GM12878 (cell line): Measurements from ENCODE around the gene EEFSEC.

Source experiments
- BHLHE40 ChIP-seq, 2 experiments: fragments of 450-650 bp in 1 of 2; IDR thresholded peaks; 2 replicates each; pipeline ENCODE4 v1.6.1; 2011 to 2017; ENCODE audit warnings: low read depth in 2 of 2, borderline replicate concordance in 1 of 2, improper control_type of control experiment in 1 of 2, low read length in 1 of 2, mild to moderate bottlenecking in 1 of 2
- EP300 ChIP-seq, 2 experiments: fragments of 150-350 bp in 1 of 2; IDR thresholded peaks; 2 replicates each; pipeline ENCODE4 v1.6.1; 2011 to 2012; ENCODE audit warnings: low read depth in 2 of 2, low read length in 2 of 2, borderline replicate concordance in 1 of 2, improper control_type of control experiment in 1 of 2, inconsistent platforms in 1 of 2; ENCODE audit not compliant: control insufficient read depth in 1 of 2
- NFIC ChIP-seq: IDR thresholded peaks from 2 replicates; pipeline ENCODE4 v1.6.1; 2012; ENCODE audit warnings: low read depth, mild to moderate bottlenecking, inconsistent platforms, low read length, moderate library complexity
- SMC3 ChIP-seq: IDR thresholded peaks from 2 replicates; pipeline ENCODE4 v1.6.1; 2011; ENCODE audit warnings: low read length, improper control_type of control experiment, borderline replicate concordance
- ZSCAN29 ChIP-seq: fragments of 450-650 bp; IDR thresholded peaks from 2 replicates; pipeline ENCODE4 v1.6.1; 2017; ENCODE audit warnings: mild to moderate bottlenecking, moderate library complexity
- TF ChIP-seq, protein P1 (sequence below), 3 experiments: IDR thresholded peaks in 2 of 3; conservative IDR thresholded peaks in 1 of 3; 2 replicates each; pipeline ENCODE4 v1.5.1; 2011; ENCODE audit warnings: low read depth in 3 of 3, low read length in 3 of 3, mild to moderate bottlenecking in 3 of 3, control low read depth in 2 of 3, moderate library complexity in 2 of 3, inconsistent platforms in 1 of 3, mixed read lengths in 1 of 3; ENCODE audit not compliant: control insufficient read depth in 2 of 3, insufficient read depth in 1 of 3; ENCODE audit errors: extremely low read depth in 1 of 3

GRCh38 chr3:128402319-128402718, 249.0 kb downstream of the EEFSEC start:
- TF ChIP-seq EP300 (IDR thresholded peaks at IDR 0.05; ENCODE audit: borderline replicate concordance in 1 of 2, control insufficient read depth in 1 of 2, low read depth in 2 of 2, low read length in 2 of 2) (no peak), SMC3 (no peak), BHLHE40 (IDR thresholded peaks at IDR 0.05; ENCODE audit: borderline replicate concordance in 1 of 2, low read depth in 2 of 2, low read length in 1 of 2) (no peak), ZSCAN29 (no peak), NFIC (no peak)
- TF ChIP-seq, protein P1, sequence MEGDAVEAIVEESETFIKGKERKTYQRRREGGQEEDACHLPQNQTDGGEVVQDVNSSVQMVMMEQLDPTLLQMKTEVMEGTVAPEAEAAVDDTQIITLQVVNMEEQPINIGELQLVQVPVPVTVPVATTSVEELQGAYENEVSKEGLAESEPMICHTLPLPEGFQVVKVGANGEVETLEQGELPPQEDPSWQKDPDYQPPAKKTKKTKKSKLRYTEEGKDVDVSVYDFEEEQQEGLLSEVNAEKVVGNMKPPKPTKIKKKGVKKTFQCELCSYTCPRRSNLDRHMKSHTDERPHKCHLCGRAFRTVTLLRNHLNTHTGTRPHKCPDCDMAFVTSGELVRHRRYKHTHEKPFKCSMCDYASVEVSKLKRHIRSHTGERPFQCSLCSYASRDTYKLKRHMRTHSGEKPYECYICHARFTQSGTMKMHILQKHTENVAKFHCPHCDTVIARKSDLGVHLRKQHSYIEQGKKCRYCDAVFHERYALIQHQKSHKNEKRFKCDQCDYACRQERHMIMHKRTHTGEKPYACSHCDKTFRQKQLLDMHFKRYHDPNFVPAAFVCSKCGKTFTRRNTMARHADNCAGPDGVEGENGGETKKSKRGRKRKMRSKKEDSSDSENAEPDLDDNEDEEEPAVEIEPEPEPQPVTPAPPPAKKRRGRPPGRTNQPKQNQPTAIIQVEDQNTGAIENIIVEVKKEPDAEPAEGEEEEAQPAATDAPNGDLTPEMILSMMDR (IDR thresholded peaks at IDR 0.05 in 2 of 3, conservative IDR thresholded peaks at IDR 0.05 in 1 of 3; ENCODE audit: control insufficient read depth in 2 of 3, extremely low read depth in 1 of 3, insufficient read depth in 1 of 3, low read depth in 3 of 3, low read length in 3 of 3), result no peak
